CD1c-positive myeloid dendritic cell (primary cell): ENCODE data around the gene PDZD2.
"Not testable (repeated sequence)": the region's sequence is repeated elsewhere in the genome, so short reads cannot be mapped to it uniquely, and the experiment has no call there.

Experiments
- DNase-seq: peaks from one replicate; pipeline ENCODE4 v3.0.0-alpha.2; 2016; ENCODE audit errors: extremely low spot score

The PDZD2 gene

DNA sequence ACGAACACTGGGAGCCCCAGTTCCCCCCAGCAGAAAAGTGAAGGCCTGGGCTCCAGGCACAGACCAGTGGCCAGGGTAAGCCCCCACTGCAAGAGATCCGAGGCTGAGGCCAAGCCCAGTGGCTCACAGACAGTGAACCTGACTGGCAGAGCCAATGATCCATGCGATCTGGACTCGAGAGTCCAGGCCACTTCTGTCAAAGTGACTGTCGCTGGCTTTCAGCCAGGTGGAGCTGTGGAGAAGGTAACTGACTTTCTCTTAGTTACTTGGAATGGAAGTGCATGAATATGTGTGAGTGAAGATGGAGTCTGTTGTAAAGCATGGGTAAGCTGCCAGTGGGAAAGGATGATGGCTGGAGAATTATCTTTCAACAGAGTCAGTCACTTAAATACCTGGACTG, 435.5 kb downstream of the PDZD2 start:
- no peak for DNase-seq

DNA sequence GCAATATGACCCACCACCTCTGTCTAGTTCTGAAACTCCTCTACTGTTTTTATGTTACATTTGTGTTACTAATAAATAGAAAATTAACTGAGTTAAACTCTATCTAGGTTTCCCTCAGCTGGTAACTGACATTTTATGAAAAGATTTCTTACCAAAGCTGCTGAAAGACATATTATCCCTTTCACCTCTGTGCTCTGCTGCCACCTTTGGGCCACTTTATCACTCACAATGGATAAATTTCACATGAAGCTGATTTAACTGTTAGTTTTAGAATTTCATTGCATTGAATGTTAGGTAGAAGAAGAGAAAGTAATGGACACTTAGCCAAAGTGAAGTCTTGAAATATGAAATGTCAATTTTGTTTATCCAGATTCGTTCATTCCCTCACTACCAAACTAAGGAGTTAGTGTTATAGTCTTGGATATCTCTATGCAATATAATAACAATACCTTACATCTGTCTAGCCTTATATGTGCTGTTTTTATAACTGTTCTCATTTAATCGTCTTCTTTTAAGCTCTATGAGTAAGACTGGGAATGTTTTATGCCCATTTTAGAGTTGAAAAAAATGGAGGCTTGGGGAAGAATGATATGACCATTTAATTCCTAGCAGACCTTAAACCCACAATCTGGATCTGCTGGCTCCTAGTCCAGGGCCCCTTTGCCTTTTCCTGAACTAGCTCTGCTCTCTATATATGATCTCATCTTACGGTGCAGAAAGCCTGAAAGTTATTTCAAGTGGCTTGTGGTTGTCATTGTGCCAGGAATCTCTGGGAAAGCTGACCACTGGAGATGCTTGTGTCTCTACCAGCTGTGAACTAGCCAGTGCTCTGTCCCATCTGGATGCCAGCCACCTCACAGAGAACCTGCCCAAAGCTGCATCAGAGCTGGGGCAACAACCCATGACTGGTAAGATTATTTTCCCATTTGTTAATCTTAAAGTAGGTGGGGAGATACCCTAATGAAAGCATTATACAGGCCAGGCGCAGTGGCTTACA, 438.1 kb downstream of the PDZD2 start:
- peak; percentile 39 for DNase-seq

DNA sequence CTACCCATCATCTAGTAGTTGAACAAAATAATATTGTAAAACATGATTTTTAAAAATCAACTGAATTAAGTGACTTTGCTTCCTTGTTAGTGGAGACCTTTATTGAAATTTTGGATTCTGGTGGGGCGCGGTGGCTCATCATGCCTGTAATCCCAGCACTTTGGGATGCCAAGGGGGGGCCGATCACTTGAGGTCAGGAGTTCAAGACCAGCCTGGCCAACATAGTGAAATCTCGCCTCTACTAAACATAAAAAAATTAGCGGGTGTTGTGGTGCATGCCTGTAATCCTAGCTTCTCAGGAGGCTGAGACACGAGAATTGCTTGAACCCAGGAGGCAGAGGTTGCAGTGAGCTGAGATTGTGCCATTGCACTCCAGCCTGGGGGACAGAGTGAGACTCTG, 439.9 kb downstream of the PDZD2 start:
- not testable (repeated sequence) for DNase-seq

DNA sequence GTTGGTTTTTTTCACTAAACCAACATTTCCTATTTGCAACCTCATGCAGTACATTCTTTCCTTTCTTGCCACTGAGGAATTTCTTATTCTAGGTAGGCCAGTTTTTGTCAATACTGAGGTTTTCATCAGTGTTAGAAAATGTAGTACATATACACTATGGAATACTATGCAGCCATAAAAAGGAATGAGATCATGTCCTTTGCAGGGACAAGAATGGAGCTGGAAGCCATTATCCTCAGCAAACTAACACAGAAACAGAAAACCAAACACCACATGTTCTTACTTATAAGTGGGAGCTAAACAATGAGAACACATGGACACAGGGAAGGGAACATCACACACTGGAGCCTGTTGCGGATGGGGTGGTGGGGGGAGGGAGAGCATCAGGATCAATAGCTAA, 441.6 kb downstream of the PDZD2 start:
- DNase-seq, result not testable (repeated sequence)

DNA sequence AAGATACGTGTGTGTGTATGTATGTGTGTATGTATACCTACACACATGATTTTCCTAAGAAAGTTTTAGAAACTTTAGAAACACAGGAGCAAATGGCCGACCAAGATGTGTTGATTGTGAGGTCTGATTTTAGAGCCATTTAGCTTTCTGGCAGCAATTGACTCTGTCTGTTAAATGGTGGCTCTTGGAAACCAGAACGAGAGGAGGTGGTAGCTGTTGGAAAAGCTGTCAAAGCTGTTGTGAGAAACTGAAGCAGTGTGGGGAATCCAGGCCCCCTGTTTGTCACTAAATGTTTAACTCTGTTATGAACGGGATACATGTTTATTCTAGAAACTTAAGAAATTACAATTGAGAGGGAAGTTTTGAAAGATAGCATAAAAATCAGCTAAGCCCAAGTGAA, 443.8 kb downstream of the PDZD2 start:
- DNase-seq, result no peak

DNA sequence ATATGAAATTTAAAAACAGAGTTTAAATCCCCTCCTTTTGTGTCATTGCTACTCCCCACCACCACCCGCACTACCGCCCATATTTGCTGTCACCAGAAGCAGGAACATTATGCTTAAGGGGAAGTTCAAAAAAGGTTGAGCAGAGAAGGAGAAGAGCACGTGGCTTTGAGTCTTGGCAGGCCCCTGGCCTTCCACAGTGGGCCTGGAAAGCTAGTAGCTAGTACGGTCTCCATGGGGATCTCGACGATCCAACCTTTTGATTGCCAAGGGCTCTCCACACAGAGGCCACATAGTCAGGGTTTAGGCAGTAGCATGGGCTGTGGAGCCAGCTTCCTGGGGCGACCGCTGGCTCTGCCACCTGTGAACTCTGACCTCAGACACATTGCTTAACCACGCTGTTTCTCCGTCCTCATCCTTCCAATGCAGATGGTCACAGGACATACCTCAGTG, 445.1 kb downstream of the PDZD2 start:
- peak; percentile 37 for DNase-seq

DNA sequence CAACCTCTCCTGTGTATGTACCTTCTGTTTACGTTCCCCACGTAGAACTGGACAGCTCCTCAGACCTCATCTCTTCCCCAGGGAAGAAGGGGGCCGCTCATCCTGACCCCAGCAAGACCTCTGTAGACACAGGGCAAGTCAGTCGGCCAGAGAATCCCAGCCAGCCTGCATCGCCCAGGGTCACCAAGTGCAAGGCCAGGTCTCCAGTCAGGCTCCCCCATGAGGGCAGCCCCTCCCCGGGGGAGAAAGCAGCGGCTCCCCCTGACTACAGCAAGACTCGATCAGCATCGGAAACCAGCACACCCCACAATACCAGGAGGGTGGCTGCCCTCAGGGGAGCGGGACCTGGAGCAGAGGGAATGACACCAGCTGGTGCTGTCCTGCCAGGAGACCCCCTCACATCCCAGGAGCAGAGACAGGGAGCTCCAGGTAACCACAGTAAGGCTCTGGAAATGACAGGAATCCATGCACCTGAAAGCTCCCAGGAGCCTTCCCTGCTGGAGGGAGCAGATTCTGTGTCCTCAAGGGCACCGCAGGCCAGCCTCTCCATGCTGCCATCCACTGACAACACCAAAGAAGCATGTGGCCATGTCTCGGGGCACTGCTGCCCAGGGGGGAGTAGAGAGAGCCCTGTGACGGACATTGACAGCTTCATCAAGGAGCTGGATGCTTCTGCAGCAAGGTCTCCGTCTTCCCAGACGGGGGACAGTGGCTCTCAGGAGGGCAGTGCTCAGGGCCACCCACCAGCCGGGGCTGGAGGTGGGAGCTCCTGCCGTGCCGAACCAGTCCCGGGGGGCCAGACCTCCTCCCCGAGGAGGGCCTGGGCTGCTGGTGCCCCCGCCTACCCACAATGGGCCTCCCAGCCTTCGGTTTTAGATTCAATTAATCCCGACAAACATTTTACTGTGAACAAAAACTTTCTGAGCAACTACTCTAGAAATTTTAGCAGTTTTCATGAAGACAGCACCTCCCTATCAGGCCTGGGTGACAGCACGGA, 448.5 kb downstream of the PDZD2 start:
- no peak for DNase-seq

DNA sequence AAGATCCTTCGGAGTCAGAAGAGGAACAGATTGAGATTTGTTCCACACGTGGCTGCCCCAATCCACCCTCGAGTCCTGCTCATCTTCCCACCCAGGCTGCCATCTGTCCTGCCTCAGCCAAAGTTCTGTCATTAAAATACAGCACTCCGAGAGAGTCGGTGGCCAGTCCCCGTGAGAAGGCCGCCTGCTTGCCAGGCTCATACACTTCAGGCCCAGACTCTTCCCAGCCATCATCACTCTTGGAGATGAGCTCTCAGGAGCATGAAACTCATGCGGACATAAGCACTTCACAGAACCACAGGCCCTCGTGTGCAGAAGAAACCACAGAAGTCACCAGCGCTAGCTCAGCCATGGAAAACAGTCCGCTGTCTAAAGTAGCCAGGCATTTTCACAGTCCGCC, 449.3 kb downstream of the PDZD2 start:
- no peak for DNase-seq

DNA sequence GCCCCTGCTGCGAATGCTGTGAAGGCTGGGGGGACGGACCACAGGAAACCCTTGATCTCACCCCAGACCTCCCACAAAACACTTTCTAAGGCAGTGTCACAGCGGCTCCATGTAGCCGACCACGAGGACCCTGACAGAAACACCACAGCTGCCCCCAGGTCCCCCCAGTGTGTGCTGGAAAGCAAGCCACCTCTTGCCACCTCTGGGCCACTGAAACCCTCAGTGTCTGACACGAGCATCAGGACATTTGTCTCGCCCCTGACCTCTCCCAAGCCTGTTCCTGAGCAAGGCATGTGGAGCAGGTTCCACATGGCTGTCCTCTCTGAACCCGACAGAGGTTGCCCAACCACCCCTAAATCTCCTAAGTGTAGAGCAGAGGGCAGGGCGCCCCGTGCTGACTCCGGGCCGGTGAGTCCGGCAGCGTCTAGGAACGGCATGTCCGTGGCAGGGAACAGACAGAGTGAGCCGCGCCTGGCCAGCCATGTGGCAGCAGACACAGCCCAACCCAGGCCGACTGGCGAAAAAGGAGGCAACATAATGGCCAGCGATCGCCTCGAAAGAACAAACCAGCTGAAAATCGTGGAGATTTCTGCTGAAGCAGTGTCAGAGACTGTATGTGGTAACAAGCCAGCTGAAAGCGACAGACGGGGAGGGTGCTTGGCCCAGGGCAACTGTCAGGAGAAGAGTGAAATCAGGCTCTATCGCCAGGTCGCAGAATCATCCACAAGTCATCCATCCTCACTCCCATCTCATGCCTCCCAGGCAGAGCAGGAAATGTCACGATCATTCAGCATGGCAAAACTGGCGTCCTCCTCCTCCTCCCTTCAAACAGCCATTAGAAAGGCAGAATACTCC, 450.4 kb downstream of the PDZD2 start:
- DNase-seq, result no peak

DNA sequence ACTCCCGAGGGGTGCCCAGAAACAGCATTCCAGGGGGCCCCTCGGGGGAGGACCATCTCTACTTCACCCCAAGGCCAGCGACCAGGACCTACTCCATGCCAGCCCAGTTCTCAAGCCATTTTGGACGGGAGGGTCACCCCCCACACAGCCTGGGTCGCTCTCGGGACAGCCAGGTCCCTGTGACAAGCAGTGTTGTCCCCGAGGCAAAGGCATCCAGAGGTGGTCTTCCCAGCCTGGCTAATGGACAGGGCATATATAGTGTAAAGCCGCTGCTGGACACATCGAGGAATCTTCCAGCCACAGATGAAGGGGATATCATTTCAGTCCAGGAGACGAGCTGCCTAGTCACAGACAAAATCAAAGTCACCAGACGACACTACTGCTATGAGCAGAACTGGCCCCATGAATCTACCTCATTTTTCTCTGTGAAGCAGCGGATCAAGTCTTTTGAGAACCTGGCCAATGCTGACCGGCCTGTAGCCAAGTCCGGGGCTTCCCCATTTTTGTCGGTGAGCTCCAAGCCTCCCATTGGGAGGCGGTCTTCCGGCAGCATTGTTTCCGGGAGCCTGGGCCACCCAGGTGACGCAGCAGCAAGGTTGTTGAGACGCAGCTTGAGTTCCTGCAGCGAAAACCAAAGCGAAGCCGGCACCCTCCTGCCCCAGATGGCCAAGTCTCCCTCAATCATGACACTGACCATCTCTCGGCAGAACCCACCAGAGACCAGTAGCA, 451.3 kb downstream of the PDZD2 start:
- no peak for DNase-seq

DNA sequence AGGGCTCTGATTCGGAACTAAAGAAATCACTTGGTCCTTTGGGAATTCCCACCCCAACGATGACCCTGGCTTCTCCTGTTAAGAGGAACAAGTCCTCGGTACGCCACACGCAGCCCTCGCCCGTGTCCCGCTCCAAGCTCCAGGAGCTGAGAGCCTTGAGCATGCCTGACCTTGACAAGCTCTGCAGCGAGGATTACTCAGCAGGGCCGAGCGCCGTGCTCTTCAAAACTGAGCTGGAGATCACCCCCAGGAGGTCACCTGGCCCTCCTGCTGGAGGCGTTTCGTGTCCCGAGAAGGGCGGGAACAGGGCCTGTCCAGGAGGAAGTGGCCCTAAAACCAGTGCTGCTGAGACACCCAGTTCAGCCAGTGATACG, 451.8 kb downstream of the PDZD2 start:
- no peak for DNase-seq

DNA sequence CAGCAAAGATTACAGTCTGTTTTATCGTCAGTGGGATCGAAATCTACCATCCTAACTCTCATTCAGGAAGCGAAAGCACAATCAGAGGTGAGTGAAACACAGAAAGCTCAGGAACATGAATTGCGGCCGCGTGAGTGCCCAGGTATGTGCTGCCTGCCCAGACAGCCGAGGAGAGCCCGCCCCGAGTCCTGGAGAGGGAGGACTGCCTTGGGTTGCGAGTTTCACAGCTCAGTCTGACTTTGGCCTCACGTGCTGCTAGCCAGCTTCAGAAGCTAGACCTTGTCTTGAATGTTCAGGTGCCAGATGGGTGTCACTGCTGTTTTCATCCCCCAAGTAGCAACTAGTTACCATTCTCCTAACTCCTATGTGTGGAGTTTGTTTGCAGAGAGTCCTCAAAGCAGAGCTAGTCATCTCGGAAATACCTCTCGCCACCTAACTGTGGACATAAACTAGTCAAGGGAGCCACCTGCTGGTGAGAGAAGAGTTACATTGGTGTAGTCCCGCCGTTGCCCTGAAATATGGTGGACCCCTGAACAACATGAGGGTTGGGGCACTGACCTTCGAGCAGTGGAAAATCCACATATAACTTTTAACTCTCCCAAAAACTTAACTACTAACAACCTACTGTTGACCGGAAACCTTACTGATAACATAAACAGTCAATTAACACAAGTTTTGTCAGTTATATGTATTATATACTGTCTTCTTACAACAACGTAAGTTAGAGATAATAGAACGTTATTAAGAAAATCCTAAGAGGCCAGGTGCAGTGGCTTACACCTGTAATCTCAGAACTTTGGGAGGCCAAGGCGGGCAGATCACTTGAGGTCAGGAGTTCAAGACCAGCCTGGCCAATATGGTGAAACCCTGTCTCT, 454.2 kb downstream of the PDZD2 start:
- DNase-seq, result peak; percentile 61

DNA sequence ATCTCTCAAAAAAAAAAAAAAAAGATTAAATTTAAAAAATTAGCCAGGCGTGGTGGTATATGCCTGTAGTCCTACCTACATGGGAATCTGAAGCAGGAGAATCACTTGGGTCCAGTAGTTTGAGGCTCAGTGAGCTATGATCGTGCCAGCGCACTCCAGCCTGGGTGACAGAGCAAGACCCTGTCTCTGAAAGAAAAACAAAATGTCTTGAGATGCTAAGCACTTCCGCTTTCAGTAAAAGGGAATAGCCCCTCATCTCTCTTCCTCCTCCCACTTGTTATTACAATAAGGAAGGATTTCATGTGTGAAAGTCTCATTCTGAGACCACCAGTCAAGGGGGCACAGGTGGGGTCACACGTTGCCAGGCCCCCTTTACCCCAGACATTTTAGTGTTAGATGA, 455.8 kb downstream of the PDZD2 start:
- DNase-seq, result no peak

DNA sequence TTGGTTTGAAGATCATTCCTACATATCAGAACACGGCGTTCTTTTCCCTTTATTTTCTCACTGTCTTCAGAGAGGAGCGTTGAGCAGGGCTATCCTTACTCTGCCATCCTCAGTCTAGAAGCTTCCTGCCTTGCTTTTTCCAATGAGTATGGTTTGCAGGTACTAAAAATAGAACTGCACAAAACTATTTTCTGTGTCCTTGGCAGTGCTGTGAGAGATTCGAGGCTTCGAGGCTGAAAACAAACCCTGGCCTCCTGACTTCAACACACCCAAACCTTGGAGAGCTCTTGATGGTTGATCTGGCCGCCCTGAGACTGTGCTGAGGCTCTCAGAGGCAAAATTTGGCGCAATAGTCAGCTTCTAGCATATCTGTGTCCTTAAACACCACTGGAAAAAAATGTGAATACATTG, 456.3 kb downstream of the PDZD2 start:
- no peak for DNase-seq

DNA sequence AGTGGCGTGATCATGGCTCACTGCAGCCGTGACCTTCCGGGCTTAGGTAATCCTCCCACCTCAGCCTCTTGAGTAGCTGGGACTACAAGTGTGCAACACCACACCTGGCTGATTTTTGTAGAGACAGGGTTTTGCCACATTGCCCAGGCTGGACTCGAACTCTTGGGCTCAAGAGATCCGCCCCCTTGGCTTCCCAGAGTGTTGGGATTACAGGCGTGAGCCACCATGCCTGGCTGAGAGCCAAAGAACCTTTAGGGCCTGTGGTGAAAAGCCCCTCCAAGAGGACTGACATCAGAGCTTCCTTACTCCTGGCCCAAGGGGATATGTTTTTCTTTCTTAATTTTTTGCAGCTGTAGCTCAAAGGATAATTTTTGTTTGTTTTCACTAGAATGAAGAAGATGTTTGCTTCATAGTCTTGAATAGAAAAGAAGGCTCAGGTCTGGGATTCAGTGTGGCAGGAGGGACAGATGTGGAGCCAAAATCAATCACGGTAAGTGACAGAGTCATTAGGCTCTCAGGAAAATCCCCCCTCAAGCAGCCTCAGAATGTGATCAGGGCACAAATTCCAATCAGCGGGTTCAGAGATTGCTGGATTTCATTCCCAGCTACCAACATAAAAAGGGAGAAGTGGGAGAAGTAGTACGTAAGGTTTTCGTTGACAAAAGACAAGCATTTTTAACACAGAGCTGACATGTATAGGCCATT, 458.1 kb downstream of the PDZD2 start:
- DNase-seq, result no peak

DNA sequence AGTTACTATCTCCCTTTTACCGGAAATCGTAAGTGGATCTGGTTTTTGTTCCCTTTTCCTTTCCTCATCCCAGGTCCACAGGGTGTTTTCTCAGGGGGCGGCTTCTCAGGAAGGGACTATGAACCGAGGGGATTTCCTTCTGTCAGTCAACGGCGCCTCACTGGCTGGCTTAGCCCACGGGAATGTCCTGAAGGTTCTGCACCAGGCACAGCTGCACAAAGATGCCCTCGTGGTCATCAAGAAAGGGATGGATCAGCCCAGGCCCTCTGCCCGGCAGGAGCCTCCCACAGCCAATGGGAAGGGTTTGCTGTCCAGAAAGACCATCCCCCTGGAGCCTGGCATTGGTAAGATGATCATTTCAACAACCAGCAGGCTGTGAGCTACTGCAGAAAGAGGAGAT, 459.4 kb downstream of the PDZD2 start:
- DNase-seq, result no peak

DNA sequence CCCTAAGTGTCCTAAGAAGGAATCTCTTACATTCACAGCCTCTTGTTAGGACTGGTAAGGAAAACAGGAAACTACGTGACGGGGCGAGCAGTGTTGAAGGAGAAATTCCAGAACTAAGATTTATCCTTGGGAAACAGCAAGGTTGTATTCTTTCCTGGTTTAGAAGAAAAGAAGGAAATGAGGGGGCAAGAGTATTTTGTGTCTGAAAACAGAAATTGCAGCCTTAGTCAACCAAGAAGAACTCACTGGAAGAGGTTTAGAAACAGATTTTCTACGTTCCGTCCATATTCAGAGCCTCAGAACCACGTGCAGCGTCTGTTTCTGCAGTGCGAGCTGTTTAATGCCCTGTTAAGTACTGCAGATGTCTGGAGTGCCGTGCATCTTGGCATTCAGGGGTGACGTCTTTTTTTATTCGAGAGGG, 460.0 kb downstream of the PDZD2 start:
- no peak for DNase-seq

DNA sequence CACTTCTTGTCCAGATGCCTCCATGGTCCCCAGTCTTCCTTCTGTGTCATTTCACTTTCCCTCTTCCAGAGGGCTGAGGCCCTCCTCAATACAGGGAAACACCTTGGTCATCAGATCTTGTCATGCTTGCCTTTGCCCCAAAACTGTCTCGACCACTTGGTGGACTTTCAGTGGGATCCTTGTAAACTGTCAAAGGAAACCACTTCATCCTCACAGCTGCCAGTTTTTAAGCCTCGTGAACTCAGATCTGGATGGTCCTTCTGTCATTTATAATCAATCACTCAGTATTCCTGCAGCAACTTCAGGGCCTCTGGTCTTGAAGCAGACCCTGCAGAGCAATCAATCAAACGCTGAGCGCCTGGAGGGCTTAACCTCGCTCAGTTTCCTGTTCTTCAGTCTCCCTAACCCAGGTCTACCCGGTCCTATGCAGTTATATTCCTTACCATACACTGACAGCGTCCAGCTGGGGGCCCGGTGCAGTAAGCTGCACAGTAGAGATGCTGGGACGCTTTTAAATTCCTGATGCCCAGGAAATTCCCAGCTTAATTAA, 460.6 kb downstream of the PDZD2 start:
- no peak for DNase-seq

DNA sequence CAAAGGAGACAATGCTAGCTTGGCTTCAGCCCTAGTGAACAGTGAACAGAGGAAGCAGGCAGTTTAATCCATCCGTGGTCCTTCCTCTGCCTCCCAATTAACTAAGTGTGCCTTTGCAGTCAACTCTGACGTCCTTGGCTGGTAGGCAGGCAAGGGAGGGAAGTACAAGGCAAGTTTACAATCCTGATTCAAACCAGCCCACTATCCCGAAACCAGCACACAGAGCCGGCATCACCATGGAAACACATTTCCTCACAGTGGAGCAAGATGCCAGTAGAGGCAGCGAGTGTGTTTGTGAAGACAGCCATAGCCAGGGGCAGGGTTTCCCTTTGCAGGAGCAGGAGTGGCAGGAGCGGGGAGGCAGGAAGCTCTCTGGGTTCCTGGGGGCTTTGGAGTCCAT, 461.3 kb downstream of the PDZD2 start:
- no peak for DNase-seq
